HG03378 (cell line): ENCODE data around the gene PPARA.

Source experiments
- ATAC-seq: cut with Tn5 transposase; IDR thresholded peaks from one replicate; pipeline ENCODE4 v1.9.1; 2021; ENCODE audit warnings: mild to moderate bottlenecking, moderate library complexity; ENCODE audit not compliant: unreplicated experiment

Gene PPARA

DNA sequence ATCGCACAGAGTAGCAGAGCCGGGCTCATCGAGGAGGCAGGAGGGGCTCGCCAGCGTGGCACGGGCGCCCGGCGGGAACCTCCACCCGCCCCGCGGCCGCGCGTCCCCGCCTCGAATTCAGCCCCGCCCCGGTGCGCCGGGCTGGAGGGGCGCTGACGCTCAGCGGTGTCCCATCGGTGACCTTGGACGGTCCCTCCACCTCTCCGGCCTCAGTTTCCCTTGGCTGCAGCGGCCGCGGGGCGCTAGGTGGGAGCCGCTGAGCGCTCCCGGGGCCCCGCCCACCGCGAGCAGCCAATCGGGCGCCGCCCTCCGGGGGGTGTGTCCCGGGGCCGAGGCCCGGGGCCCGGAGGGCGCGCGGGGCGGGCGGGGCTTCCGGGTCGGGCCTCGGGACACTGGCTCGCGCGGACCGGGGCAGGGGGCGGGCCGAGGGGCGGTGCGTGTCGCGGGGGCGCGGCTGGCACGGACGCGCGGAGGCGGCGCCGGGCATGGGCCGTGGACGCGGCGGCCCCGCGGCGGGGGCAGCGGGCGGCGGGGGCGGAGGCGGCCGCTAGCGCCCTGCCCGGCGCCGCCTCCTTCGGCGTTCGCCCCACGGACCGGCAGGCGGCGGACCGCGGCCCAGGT lies at the start of gene PPARA:
PPARA (plus strand) TSS at position 493 of the 621 bp plus-strand sequence. CDS start 47,858 bp downstream, outside the sequence.
- no peak for ATAC-seq

- no peak for ATAC-seq
Measured at GRCh38 chr22:46102159-46102558, 48.2 kb upstream of the PPARA start.

DNA sequence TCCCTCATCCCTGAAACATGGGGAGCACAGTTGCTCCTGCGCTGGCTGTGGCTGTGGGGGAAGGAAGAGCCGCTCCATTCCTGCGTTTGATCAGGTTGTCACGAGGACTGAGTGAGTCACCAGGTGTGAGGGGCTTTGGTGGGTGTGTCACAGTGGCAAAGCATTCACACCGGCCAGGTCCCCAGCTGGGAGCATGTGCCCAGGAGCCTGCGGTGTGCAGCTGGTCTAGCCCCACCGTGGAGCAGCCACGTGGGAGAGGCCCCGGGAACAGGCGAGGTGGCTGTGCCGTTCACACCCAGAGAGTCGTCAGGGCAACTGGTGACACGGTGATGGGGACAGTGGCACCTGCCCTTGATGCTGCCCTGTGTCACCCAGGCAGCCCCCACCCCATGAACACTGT lies 47.6 kb upstream of the PPARA start:
- no peak for ATAC-seq

DNA sequence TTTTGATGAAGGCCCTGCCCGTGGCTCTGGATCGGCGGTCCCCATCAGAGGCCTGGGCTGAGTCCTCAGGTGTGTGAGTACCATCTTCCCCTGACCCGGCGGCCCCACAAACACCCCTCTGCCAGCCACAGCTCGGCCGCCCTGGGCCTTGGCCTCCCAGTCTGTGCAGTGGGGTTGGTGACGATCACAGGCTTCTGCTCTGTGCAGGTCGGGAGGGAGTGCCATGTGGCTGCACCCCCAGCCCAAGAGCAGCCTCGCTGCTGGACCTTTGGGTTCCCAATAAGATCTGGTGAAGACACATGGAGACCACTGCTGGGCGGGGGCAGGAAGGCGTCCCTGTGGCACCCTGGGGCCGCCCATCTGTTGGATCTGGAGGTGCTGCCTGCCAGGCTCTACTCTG lies 47.1 kb upstream of the PPARA start:
- no peak for ATAC-seq

DNA sequence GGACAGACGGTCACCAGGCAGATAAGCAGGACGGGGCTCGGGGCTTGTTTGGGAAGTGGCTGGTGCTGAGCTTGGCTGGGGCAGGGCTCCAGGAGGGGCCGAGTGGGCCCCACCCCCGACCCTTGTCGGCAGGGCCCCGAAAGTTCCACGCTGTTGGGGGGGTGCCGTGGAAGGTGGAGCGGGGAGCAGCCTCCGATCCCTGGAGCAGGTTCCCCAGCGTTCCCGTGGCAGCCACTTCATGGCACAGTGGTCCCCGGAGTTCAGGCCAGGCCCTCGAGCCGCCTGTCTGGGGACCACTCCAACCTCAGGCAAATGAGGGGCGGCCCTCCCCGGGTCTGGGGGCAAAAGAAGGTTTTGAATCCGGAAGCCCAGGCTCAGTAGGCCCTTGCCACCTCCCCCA lies 46.7 kb upstream of the PPARA start:
- no peak for ATAC-seq

- no peak for ATAC-seq
Measured at GRCh38 chr22:46104170-46104880, 46.0 kb upstream of the PPARA start.

- ATAC-seq, result no peak
Measured at GRCh38 chr22:46104881-46105493, 45.3 kb upstream of the PPARA start.

GRCh38 chr22:46105494-46106278 lies 44.6 kb upstream of the PPARA start:
- ATAC-seq, result no peak

GRCh38 chr22:46106279-46107022 lies 43.9 kb upstream of the PPARA start:
- no peak for ATAC-seq

DNA sequence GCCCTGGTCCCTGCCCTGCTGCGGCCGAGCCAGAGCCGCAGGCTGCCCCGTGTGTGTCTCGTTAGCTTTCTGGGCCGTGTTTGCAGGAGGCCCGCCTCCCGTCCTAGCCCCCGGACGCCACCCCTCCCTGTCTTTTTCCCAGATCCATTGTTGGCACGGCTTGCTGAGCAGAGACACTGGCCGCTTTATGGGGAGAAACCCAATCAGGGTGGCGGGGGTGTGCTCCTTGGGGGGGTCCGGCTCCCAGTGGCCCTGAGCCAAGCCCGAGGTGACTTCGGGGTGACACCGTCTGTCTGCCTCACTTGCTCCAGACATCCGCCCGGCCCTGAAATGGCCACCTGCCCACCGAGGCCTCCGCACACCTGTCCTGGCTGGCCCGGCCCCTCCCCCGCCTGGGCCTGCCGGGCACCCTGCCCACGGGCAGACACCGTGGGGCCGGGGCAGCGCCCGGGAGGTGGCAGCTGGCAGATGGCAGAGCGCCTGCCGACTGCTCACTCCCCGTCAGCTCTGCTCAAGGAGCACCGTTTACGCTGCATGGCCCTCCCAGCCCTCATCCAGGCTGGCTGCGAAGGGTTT lies 43.1 kb upstream of the PPARA start:
- ATAC-seq, result no peak

- no peak for ATAC-seq
Measured at GRCh38 chr22:46107753-46108563, 42.4 kb upstream of the PPARA start.

- ATAC-seq, result no peak
Measured at GRCh38 chr22:46108564-46109473, 41.5 kb upstream of the PPARA start.

DNA sequence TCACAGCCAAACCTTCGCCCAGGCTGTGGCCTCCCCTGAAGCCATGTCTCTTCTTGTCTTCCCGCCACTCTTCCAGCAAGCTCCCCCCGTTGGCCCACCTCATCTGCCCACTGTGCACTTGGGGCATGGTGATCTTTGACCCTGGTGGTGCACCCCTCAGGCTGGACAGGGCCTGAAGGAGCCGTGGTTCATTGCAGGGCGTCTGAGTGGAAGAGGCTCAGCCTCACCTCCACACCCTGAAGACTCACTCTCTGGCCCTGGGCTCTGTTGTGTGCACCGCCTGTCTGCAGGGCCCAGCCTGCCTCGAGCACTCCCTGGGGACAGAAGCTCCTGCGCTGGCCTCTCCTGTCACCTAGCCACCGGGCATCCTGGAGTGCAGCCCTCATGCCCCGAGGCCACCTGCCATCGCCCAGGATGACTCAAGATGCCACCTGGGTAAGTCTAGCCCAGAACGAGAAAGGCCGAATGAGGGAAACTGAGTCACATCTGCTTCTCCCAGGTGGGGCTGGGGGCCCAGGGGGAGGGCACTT lies 40.8 kb upstream of the PPARA start:
- ATAC-seq, result no peak

DNA sequence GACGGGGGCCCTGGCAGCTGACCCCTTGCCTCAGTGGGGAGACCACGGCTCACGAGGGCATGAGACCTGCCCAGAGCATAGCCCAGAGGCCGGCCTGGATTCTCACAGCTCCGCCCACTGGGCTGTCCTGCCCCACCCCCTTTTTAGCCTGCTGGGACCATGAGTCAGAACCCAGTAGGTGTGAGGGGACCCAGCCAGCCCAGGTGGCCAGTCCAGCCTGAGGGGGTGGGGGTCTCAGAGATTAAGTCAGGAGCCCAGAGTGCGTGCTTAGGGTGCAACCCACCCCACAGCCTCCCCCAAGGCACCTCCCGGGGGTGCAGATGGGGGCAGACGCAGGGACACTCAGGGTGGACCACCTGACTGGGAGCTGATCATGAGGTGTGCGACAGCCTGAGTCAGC lies 40.1 kb upstream of the PPARA start:
- ATAC-seq, result no peak

GRCh38 chr22:46111645-46112306 lies 38.5 kb upstream of the PPARA start:
- no peak for ATAC-seq

- no peak for ATAC-seq
Measured at GRCh38 chr22:46112405-46112804, 37.9 kb upstream of the PPARA start.

DNA sequence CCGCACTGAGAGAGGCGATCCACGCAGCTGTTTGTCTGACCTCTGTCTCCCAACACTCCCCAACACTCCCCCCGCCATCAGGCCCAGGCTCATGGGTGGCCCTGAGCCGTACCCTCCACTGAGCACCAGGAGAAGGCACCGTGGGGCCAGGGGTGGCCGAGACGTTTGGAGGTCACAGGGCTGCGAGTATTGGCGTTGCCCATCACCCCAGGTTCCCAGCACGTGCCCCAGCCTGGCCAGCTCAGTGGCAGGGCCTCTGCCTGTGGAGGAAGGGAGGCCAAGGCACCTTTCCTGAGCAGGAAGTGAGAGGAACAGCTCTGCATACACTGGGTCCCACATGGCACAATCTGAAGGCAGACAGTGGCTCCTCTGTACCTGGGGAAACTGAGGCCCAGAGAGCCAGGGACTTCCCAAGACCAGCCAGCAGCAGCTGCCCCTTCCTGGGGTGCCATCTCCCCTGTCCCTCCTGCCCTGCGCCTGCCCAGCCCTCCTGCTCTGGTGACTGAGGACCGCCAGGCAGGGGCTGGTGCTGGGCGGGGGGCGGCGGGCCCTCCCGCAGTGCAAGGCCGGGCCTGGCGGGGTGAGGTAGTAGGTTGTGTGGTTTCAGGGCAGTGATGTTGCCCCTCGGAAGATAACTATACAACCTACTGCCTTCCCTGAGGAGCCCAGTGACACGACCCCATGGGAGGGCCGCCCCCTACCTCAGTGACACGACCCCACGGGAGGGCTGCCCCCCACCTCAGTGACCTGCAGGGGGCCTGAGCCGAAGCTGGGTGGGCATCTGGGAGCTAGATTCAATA lies 37.0 kb upstream of the PPARA start:
- no peak for ATAC-seq
